Ovary (tissue), 3 donors: ENCODE results near the gene TRAF3.

Experiments
- CTCF ChIP-seq, 3 donors: fragments of 450-650 bp in 2 of 3; fragments of 200-600 bp in 1 of 3; IDR thresholded peaks; one replicate each; pipeline versions ENCODE4 v1.5.1 to v1.8.0; 2016 to 2022; ENCODE audit warnings: antibody characterized with exemption in 3 of 3, mild to moderate bottlenecking in 1 of 3
- EP300 ChIP-seq: sonication (generic); formaldehyde crosslinking; IDR thresholded peaks from one replicate; pipeline ENCODE4 v1.6.1; 2017; ENCODE audit warnings: antibody characterized with exemption
- POLR2A ChIP-seq: fragments of 450-650 bp; IDR thresholded peaks from one replicate; pipeline ENCODE4 v1.6.1; 2017; ENCODE audit warnings: antibody characterized with exemption, mild to moderate bottlenecking, moderate library complexity
- donor health status: DM: no; HTN: no; CAD: no.

GRCh38 chr14:102835959-102836358, 58.7 kb downstream of the TRAF3 start:
- TF ChIP-seq CTCF (IDR thresholded peaks at IDR 0.05) (no peak), EP300 (no peak), POLR2A (no peak)
